Measurements from ENCODE around the gene MYMK.
"Not testable (repeated sequence)": the region's sequence is repeated elsewhere in the genome, so short reads cannot be mapped to it uniquely, and the experiment has no call there.

DNA sequence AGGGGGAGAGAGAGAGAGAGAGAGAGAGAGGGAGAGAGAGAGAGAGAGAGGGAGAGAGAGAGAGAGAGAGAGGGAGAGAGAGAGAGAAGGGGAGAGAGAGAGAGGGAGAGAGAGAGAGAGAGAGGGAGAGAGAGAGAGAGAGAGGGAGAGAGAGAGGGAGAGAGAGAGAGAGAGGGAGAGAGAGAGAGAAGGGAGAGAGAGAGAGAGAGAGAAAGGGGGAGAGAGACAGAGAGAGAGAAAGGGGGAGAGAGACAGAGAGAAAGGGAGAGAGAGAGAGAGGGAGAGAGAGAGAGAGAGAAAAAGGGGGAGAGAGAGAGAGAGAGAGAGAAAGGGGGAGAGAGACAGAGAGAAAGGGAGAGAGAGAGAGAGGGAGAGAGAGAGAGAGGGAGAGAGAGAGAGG, 39.1 kb upstream of the MYMK start:
- TF ChIP-seq, protein P1, sequence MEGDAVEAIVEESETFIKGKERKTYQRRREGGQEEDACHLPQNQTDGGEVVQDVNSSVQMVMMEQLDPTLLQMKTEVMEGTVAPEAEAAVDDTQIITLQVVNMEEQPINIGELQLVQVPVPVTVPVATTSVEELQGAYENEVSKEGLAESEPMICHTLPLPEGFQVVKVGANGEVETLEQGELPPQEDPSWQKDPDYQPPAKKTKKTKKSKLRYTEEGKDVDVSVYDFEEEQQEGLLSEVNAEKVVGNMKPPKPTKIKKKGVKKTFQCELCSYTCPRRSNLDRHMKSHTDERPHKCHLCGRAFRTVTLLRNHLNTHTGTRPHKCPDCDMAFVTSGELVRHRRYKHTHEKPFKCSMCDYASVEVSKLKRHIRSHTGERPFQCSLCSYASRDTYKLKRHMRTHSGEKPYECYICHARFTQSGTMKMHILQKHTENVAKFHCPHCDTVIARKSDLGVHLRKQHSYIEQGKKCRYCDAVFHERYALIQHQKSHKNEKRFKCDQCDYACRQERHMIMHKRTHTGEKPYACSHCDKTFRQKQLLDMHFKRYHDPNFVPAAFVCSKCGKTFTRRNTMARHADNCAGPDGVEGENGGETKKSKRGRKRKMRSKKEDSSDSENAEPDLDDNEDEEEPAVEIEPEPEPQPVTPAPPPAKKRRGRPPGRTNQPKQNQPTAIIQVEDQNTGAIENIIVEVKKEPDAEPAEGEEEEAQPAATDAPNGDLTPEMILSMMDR (IDR thresholded peaks at IDR 0.05 in 4 of 5, conservative IDR thresholded peaks at IDR 0.05 in 1 of 5): not testable (repeated sequence)
- not testable (repeated sequence) for TF ChIP-seq POLR2A (IDR thresholded peaks at IDR 0.05)
